Fibroblast of skin of right biceps (primary cell): ENCODE results near the gene TTBK2.

Experiments
- DNase-seq: peaks from one replicate; pipeline ENCODE4 v3.0.0-alpha.2; 2013

Gene TTBK2

GRCh38 chr15:42724276-42724675 lies 196.3 kb downstream of the TTBK2 start:
- DNase-seq = no peak

GRCh38 chr15:42723068-42723467 lies 197.5 kb downstream of the TTBK2 start:
- DNase-seq = no peak

DNA sequence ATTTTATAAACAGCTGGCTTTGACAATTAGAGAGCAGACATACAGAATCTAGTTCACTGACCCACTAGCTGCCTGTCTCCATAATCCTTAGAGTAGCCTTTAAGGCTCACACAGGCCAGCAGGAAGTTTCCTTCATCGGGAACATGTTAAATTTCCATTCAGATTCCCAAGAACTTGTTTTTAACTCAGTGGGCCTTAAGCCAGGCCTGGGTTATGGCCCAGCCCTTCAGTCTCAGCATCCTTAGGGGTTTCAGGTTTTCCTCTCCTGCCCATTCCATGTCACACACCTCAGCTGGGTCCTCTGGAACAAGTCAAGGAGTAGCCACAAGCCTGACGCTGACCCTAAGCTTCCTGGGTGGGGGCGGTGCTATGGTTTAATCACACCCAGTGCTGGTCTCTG lies 198.7 kb downstream of the TTBK2 start:
- no peak for DNase-seq

GRCh38 chr15:42721016-42721415 lies 199.6 kb downstream of the TTBK2 start:
- no peak for DNase-seq

DNA sequence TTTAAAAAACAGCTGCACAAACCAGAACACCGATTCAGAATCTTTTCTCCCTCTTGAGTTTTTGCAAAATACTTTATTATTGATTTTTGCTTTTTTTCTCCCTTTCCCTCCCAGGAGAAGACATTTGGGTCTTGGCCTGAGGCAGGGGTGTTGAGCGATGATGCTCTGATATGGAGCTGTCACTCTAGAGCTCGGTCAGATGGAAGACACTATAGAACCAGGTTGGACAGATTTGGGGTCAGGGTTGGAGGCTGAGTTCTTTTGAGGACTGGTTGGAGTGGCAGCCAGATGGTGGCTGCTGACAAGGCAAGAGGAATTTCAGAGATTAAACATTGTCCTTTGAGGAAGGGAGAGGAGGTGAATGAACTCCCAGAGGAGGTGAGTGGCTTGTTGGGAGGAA lies 200.5 kb downstream of the TTBK2 start:
- no peak for DNase-seq

DNA sequence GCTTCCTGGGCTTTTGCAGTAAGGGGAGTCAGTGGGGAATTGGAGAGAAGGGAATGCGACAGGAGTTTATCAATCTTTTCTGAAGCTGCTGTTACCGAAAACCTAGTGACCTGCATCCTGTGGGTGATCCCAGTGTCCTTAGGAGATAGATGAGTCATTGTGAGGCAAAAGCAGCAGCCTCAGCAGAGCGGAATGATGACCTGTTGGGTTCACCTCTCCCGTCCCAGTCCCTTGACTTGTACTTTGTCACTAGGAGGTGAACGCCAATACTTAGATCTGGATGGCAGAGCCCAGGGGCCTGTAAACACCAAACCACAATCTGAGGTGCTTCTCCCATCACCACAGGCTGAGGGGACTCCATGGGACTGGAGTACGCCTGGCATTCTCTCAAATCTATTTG lies 201.5 kb downstream of the TTBK2 start:
- DNase-seq = no peak

DNA sequence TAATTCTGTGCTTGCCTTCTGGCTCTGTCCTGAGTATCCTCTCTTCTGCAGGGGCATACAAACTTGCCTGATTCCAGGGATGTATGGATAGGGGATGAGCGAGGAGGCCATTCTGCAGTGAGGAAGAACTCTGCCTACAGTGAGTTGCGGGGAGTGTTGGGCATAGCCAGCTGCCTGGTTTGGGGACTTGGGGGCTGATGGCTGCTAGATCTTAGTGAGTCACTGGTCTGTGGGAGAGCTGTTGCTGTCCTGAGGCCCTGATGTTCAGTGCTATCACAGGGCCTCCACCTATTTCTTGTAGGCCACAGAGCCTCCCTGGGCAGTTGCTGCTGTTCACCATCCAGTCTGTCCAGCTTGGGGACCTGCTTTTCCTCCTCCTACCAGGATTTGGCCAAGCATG lies 204.0 kb downstream of the TTBK2 start:
- no peak for DNase-seq

DNA sequence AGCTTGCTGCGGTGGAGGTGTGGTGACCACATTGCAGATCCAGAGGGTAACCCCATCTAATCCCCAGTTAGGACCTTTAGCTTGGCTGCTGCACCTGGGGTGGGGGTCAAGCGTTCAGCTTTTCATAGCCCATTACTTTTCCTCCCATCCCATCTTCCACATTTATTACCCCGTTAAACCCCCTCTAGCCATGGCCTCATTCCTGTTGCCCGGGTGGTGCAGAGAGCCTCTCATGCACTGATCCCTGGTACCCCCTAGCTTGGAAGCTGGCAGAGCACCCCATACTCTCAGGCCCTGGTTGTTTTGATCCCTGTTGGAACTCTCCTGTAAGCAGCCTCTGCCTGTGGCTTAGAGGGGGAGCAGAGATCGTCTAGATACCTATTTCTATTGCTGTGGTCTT lies 204.5 kb downstream of the TTBK2 start:
- DNase-seq = no peak

DNA sequence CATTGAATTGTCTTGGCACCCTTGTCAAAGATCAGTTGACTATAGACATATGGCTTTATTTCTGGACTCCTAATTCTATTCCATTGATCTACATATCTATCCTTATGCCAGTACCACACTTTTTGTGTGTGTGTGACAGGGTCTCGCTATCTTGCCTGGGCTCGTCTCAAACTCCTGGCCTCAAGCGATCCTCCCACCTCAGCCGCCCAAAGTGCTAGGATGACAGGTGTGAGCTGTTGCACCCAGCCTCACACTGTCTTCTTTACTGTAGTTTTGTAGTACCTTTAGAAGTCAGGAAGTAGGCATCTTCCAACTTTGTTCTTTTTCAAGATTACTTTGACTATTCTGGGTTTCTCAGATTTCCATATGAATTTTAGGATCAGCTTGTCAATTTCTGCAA lies 208.0 kb downstream of the TTBK2 start:
- DNase-seq = no peak

DNA sequence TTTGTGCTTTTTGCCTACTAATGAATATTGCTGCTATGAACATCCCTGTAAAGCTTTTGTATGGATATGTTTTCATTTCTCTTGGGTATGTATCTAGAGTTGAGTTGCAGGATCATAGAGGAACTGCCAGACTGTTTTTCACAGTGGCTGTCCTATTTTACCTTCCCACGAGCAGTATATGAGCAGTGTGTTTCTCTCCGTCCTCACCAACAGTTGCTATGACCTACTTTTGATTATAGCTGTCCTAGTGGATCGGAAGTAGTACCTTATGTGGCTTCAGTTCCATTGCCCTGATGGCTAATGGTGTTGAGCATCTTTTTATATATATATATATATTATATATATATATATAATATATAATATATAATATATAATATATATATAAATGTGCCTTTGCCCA lies 208.8 kb downstream of the TTBK2 start:
- no peak for DNase-seq

DNA sequence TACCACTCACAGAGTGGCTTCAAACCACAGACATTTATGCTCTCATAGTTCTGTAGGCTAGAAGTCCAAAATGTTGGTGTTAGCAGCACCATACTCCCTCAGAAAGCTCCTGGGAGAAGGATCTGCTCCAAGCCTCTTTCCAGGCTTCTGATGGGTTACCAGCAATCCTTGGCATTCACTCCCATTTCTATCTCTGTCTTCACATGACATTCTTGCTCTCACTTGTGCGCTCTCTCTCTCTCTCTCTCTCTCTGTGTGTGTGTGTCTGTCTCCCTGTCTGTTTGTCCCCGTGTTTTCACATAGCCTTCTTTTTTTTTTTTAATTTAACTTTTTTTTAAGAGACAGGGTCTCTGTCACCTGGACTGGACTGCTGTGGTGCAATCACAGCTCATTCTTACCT lies 209.9 kb downstream of the TTBK2 start:
- peak; percentile 7 for DNase-seq

GRCh38 chr15:42707873-42708544 lies 212.6 kb downstream of the TTBK2 start:
- no peak for DNase-seq

GRCh38 chr15:42707068-42707467 lies 213.5 kb downstream of the TTBK2 start:
- DNase-seq = peak; percentile 14

- DNase-seq = no peak
Observed at GRCh38 chr15:42705336-42705735, 215.2 kb downstream of the TTBK2 start.

DNA sequence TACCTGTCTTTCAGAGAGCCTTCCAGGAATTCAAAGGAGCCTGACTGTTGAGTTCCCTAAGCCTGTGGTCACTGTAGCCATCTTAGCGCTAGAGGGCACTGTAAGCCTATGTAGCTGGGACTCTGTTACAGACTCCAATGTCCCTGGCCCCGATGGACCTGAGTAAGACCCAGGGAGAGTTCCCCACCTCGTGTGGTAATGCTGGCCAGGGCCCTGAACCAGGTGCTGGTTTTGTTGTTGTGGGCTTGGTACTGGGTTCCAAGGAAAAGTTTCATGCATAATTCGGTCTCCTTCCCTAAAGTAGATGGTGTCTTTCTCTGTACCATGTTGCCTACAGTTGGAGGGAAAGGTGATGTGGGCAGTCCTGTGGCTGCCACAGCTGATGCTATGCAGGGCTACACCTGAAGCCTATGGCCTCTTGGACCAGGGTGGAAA lies 216.1 kb downstream of the TTBK2 start:
- peak; percentile 65 for DNase-seq

DNA sequence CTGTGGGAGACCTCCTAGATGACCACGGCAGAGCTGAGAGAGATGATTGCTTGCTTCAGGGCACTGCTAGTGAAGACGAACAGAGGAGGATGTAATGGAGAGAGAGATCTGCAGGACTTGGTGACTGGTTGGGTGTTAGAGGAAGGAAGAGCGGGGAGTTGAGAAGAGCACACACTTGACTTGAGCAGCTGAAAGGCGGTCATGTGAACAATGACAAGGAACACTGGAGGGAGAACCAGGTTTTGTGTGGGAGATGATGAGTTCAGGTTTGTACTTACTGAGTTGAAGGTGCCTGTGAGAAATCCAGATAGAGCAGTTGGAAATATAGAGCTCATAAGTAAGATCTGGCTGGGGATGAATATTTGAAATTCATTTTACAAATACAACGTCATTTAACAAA lies 224.0 kb downstream of the TTBK2 start:
- DNase-seq = no peak

- DNase-seq = no peak
Observed at GRCh38 chr15:42695527-42696071, 225.0 kb downstream of the TTBK2 start.

GRCh38 chr15:42694398-42694797 lies 226.2 kb downstream of the TTBK2 start:
- no peak for DNase-seq

GRCh38 chr15:42693942-42694341 lies 226.6 kb downstream of the TTBK2 start:
- no peak for DNase-seq

GRCh38 chr15:42693496-42693895 lies 227.1 kb downstream of the TTBK2 start:
- DNase-seq = no peak

DNA sequence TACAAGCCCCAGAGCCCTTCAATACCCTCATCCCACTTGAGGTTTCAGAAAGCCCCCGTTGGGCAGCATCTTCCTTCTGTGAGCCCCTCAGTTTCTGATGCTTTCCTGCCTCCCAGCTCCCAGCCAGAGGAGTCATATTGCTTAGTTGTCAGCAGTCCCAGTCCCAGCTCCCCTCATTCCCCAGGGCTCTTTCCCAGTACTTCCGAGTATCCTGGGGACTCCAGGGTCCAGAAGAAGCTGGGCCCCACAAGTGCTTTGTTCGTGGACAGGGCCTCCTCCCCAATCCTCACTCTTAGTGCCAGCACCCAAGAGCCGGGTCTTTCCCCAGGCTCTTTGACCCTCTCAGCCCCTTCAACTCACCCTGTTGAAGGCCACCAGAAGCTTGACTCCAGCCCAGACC lies 227.6 kb downstream of the TTBK2 start:
- DNase-seq = no peak

GRCh38 chr15:42692536-42692935 lies 228.0 kb downstream of the TTBK2 start:
- no peak for DNase-seq

GRCh38 chr15:42691770-42692169 lies 228.8 kb downstream of the TTBK2 start:
- no peak for DNase-seq

- no peak for DNase-seq
Observed at GRCh38 chr15:42691308-42691707, 229.3 kb downstream of the TTBK2 start.
